Keratinocyte (primary cell): ENCODE measurements around the gene PRKD1. TPM values are rescaled to one million over a fixed set of nuclear protein-coding genes. Genes with fewer than 3 reads are reported as not detected.

Source experiments
- DNase-seq: peaks from one replicate; pipeline ENCODE4 v3.0.0-alpha.2; 2011; ENCODE audit warnings: low read depth, missing footprints, low spot score
- FAIRE-seq: peaks from 2 replicates; lab custom pipeline; 2011; peaks lifted over from hg19 to GRCh38; lab: Jason Lieb, UNC
- H2AFZ ChIP-seq: 2 replicates; pipeline ENCODE4 v1.6.0; 2012; ENCODE audit warnings: low read length, control low read depth, inconsistent platforms; ENCODE audit not compliant: control insufficient read depth
- H3K27ac ChIP-seq: 2 replicates; pipeline ENCODE4 v1.5.1; 2011; ENCODE audit warnings: low read length; ENCODE audit not compliant: control insufficient read depth, insufficient read depth
- H3K27me3 ChIP-seq: 3 replicates; pipeline ENCODE4 v1.6.0; 2011; ENCODE audit warnings: low read length; ENCODE audit not compliant: control insufficient read depth, insufficient read depth; ENCODE audit errors: extremely low read depth
- H3K36me3 ChIP-seq, 2 experiments: 2 replicates in 1 of 2; 3 replicates in 1 of 2; pipeline ENCODE4 v1.5.1; 2011; ENCODE audit warnings: low read length in 2 of 2, mild to moderate bottlenecking in 1 of 2; ENCODE audit not compliant: control insufficient read depth in 2 of 2, insufficient read depth in 2 of 2; ENCODE audit errors: extremely low read depth in 1 of 2
- H3K4me1 ChIP-seq: 3 replicates; pipeline ENCODE4 v1.5.1; 2011; ENCODE audit warnings: low read length; ENCODE audit not compliant: control insufficient read depth, insufficient read depth; ENCODE audit errors: extremely low read depth
- H3K4me2 ChIP-seq: 3 replicates; pipeline ENCODE4 v1.6.0; 2011; ENCODE audit warnings: low read depth, low read length; ENCODE audit not compliant: control insufficient read depth, insufficient read depth; ENCODE audit errors: extremely low read depth
- H3K4me3 ChIP-seq, 3 experiments: fragments of 200-600 bp in 1 of 3; sonication (generic) in 1 of 3; 2 replicates in 2 of 3; 3 replicates in 1 of 3; pipeline ENCODE4 v1.5.1; 2011 to 2016; ENCODE audit warnings: low read length in 3 of 3, mild to moderate bottlenecking in 3 of 3, control low read depth in 2 of 3, inconsistent platforms in 1 of 3, low read depth in 1 of 3, mixed read lengths in 1 of 3, mixed run types in 1 of 3, moderate library complexity in 1 of 3; ENCODE audit not compliant: control insufficient read depth in 2 of 3, insufficient read depth in 2 of 3; ENCODE audit errors: extremely low read depth in 1 of 3
- H3K79me2 ChIP-seq: 2 replicates; pipeline ENCODE4 v1.6.0; 2012; ENCODE audit warnings: low read length; ENCODE audit not compliant: control insufficient read depth, insufficient read depth
- H3K9ac ChIP-seq: 3 replicates; pipeline ENCODE4 v1.6.0; 2011; ENCODE audit warnings: low read length; ENCODE audit not compliant: control insufficient read depth, insufficient read depth; ENCODE audit errors: extremely low read depth
- H3K9me1 ChIP-seq: 3 replicates; pipeline ENCODE4 v1.6.0; 2011; ENCODE audit warnings: low read length; ENCODE audit not compliant: control insufficient read depth, insufficient read depth; ENCODE audit errors: extremely low read depth
- H3K9me3 ChIP-seq: 2 replicates; pipeline ENCODE4 v1.5.1; 2012; ENCODE audit warnings: low read depth, low read length; ENCODE audit not compliant: control insufficient read depth
- H4K20me1 ChIP-seq: 3 replicates; pipeline ENCODE4 v1.6.0; 2011; ENCODE audit warnings: low read length; ENCODE audit not compliant: control insufficient read depth, insufficient read depth; ENCODE audit errors: extremely low read depth
- EZH2 ChIP-seq: IDR thresholded peaks from one replicate; pipeline ENCODE4 v1.6.1; 2012; ENCODE audit warnings: inconsistent platforms, mild to moderate bottlenecking, low read length, moderate library complexity
- dilution Hi-C: fragments of 300-500 bp; cut with MboI; formaldehyde crosslinking; loops from one replicate; pipeline ENCODE4 v1.7.0; 2020; ENCODE audit warnings: low sequenced_read_pairs; ENCODE audit not compliant: extremely low pct_ligation_motif_present
- polyA plus RNA-seq, 5 experiments: library from polyadenylated mRNA; depleted of rRNA in 3 of 5; stranded (reverse) in 3 of 5; stranded (forward) in 1 of 5; unstranded in 1 of 5; fragments of >200 nt; gene quantifications; 1 replicate in 1 of 5; 2 replicates in 3 of 5; 3 replicates in 1 of 5; pipeline versions ENCODE4 v1.2.1 to v1.2.3, GENCODE V29; 2011 to 2012; ENCODE audit warnings: missing spikeins in 2 of 5, low read depth in 1 of 5, low replicate concordance in 1 of 5
- TF ChIP-seq, protein P1 (sequence below), 3 experiments: IDR thresholded peaks in 1 of 3; conservative IDR thresholded peaks in 1 of 3; optimal IDR thresholded peaks in 1 of 3; 2 replicates in 2 of 3; 3 replicates in 1 of 3; pipeline versions ENCODE3 to v1.5.1; 2011; ENCODE audit warnings: low read length in 3 of 3, mild to moderate bottlenecking in 3 of 3, moderate library complexity in 2 of 3, control low read depth in 1 of 3, inconsistent platforms in 1 of 3; ENCODE audit not compliant: insufficient read depth in 2 of 3; ENCODE audit errors: extremely low read depth in 1 of 3

The PRKD1 gene
- polyA plus RNA-seq, 1 donor (not counting 4 experiments of a cell fraction or from before 2014, with no cell fraction given) = 0.49 TPM

DNA sequence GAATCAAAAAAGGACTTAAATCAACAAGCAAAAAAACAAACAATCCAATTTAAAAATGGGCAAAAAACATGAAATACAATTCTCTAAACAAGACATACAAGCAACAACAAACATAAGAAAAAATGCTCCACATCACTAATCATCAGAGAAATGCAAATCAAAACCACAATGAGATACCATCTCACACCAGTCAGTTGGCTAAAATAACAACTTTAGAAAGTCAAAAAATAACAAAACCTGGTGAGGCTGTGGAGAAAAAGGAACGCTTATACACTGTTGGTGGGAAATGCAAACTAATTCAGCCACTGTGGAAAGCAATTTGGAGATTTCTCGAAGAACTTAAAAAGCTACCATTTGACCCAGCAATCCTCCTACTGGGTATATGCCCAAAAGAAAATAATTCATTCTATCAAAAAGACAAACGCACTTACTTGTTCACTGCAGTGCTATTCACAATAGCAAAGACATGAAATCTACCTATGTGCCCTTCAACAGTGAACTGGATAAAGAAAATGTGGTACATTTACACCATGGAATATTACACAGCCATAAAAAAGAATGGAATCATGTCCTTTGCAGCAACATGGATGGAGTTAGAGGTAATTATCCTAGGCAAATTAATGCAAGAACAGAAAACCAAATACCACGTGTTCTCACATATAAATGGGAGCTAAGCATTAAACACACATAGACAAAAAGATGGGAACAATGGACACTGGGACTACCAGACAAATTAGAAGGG lies 26.9 kb downstream of the PRKD1 start:
- H3K27me3 ChIP-seq = no peaks in the 10 kb centered on the region
- no peaks in the 10 kb centered on the region for H3K9me3 ChIP-seq
- no peak overlapping the region for H3K4me2 ChIP-seq
- H4K20me1 ChIP-seq = no peaks in the 10 kb centered on the region
- H3K9me1 ChIP-seq = no peaks in the 10 kb centered on the region
- no peak overlapping the region for H2AFZ ChIP-seq
- TF ChIP-seq, protein P1, sequence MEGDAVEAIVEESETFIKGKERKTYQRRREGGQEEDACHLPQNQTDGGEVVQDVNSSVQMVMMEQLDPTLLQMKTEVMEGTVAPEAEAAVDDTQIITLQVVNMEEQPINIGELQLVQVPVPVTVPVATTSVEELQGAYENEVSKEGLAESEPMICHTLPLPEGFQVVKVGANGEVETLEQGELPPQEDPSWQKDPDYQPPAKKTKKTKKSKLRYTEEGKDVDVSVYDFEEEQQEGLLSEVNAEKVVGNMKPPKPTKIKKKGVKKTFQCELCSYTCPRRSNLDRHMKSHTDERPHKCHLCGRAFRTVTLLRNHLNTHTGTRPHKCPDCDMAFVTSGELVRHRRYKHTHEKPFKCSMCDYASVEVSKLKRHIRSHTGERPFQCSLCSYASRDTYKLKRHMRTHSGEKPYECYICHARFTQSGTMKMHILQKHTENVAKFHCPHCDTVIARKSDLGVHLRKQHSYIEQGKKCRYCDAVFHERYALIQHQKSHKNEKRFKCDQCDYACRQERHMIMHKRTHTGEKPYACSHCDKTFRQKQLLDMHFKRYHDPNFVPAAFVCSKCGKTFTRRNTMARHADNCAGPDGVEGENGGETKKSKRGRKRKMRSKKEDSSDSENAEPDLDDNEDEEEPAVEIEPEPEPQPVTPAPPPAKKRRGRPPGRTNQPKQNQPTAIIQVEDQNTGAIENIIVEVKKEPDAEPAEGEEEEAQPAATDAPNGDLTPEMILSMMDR (optimal IDR thresholded peaks at IDR 0.05 in 1 of 3, IDR thresholded peaks at IDR 0.05 in 1 of 3, conservative IDR thresholded peaks at IDR 0.05 in 1 of 3; ENCODE audit: extremely low read depth in 1 of 3, insufficient read depth in 2 of 3, low read length in 3 of 3) = no peak
- no peak for TF ChIP-seq EZH2
- DNase-seq (no peak), FAIRE-seq (no peak)
- no peak overlapping the region for H3K9ac ChIP-seq
- no peaks in the 10 kb centered on the region for H3K36me3 ChIP-seq
- no peak overlapping the region for H3K4me3 ChIP-seq
- no peak overlapping the region for H3K27ac ChIP-seq
- no peaks in the 10 kb centered on the region for H3K79me2 ChIP-seq
- no peaks in the 10 kb centered on the region for H3K4me1 ChIP-seq
- dilution Hi-C loops = no loop called here

DNA sequence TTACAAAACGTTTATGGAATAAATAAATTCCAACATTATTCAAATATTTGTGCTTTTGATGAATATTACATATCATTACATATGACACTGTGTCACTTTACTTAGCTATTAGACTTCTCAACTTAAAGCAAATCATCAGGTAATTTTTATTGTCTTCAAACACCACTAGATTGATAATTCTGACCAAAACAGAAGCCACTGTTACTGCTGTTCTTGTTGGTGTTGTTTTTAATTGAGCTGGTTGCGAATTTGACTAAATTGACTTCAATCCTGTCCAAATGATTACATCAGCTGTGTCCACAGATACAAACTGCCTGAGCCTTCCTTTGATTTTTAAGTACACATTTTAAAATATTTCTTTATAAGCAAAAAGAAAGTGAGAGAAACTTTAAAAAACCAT lies 29.2 kb downstream of the PRKD1 start:
- no peaks in the 10 kb centered on the region for H3K9me1 ChIP-seq
- FAIRE-seq = no peak
- DNase-seq = no peak
- no peak overlapping the region for H3K27ac ChIP-seq
- H3K4me1 ChIP-seq = no peaks in the 10 kb centered on the region
- H3K36me3 ChIP-seq = no peaks in the 10 kb centered on the region
- H3K9me3 ChIP-seq = no peaks in the 10 kb centered on the region
- no peak overlapping the region for H3K9ac ChIP-seq
- no peak overlapping the region for H3K4me3 ChIP-seq
- dilution Hi-C loops = no loop called here
- H2AFZ ChIP-seq = no peak overlapping the region
- H3K79me2 ChIP-seq = no peaks in the 10 kb centered on the region
- no peak for TF ChIP-seq EZH2
- TF ChIP-seq, protein P1 (optimal IDR thresholded peaks at IDR 0.05 in 1 of 3, IDR thresholded peaks at IDR 0.05 in 1 of 3, conservative IDR thresholded peaks at IDR 0.05 in 1 of 3; ENCODE audit: extremely low read depth in 1 of 3, insufficient read depth in 2 of 3, low read length in 3 of 3) = no peak
- no peak overlapping the region for H3K4me2 ChIP-seq
- H4K20me1 ChIP-seq = no peaks in the 10 kb centered on the region
- H3K27me3 ChIP-seq = no peaks in the 10 kb centered on the region
